Neural cell (in vitro differentiated cells): Measurements from ENCODE around the gene FERMT3. TPM values are rescaled to one million over a fixed set of nuclear protein-coding genes. Genes with fewer than 3 reads are reported as not detected.

Experiments
- H2AFZ ChIP-seq: fragments of 200-600, 300-800 bp; sonication (generic), shearing (Covaris generic); 2 replicates; pipeline ENCODE4 v1.6.0; 2014; ENCODE audit warnings: low read depth, mild to moderate bottlenecking, antibody characterized with exemption, low read length, moderate library complexity
- H3F3A ChIP-seq: fragments of 200-600 bp; shearing (Covaris generic); 2 replicates; pipeline ENCODE4 v1.6.1; 2016; ENCODE audit warnings: mild to moderate bottlenecking, moderate library complexity, mixed read lengths, antibody characterized with exemption, low read length; ENCODE audit not compliant: insufficient read depth, poor library complexity, severe bottlenecking
- H3K27ac ChIP-seq: fragments of 200-600, 300-800 bp; sonication (generic), shearing (Covaris generic); 2 replicates; pipeline ENCODE4 v1.5.1; 2014; ENCODE audit warnings: mild to moderate bottlenecking, low read length, moderate library complexity
- H3K27me3 ChIP-seq: fragments of 300-800, 200-600 bp; sonication (generic), shearing (Covaris generic); 2 replicates; pipeline ENCODE4 v1.6.0; 2014; ENCODE audit warnings: mild to moderate bottlenecking, low read depth, low read length, moderate library complexity; ENCODE audit not compliant: insufficient read depth
- H3K36me3 ChIP-seq: fragments of 300-800, 200-600 bp; sonication (generic), shearing (Covaris generic); 2 replicates; pipeline ENCODE4 v1.5.1; 2014; ENCODE audit warnings: mild to moderate bottlenecking, antibody characterized with exemption, low read length, moderate library complexity; ENCODE audit not compliant: insufficient read depth
- H3K4me2 ChIP-seq: fragments of 300-800, 200-600 bp; sonication (generic), shearing (Covaris generic); 2 replicates; pipeline ENCODE4 v1.6.0; 2014; ENCODE audit warnings: mild to moderate bottlenecking, low read length
- H3K4me3 ChIP-seq: fragments of 300-800, 200-600 bp; sonication (generic), shearing (Covaris generic); 2 replicates; pipeline ENCODE4 v1.5.1; 2014; ENCODE audit warnings: mild to moderate bottlenecking, low read length, moderate library complexity
- H3K79me2 ChIP-seq: fragments of 200-600 bp; shearing (Covaris generic); replicated peaks from 2 replicates; pipeline ENCODE4 v1.6.0; 2014; ENCODE audit warnings: mild to moderate bottlenecking, low read length, moderate library complexity; ENCODE audit not compliant: insufficient read depth
- H3K9ac ChIP-seq: fragments of 300-800, 200-600 bp; sonication (generic), shearing (Covaris generic); 2 replicates; pipeline ENCODE4 v1.6.1; 2016; ENCODE audit warnings: mild to moderate bottlenecking, low read length, mixed read lengths
- H3K9me2 ChIP-seq: fragments of 200-600 bp; shearing (Covaris generic); 2 replicates; pipeline ENCODE4 v1.6.1; 2016; ENCODE audit warnings: mild to moderate bottlenecking, low read length, mixed read lengths; ENCODE audit not compliant: insufficient read depth
- H3K9me3 ChIP-seq: fragments of 200-600, 300-800 bp; sonication (generic), shearing (Covaris generic); 2 replicates; pipeline ENCODE4 v1.6.1; 2016; ENCODE audit warnings: mild to moderate bottlenecking, mixed run types, low read length, moderate library complexity, mixed read lengths
- H4K20me1 ChIP-seq: fragments of 200-600 bp; shearing (Covaris generic); 2 replicates; pipeline ENCODE4 v1.6.1; 2016; ENCODE audit warnings: mild to moderate bottlenecking, mixed run types; ENCODE audit not compliant: insufficient read depth
- CTCF ChIP-seq: fragments of 450-650 bp; IDR thresholded peaks from 2 replicates; pipeline ENCODE4 v1.5.1; 2014; ENCODE audit warnings: antibody characterized with exemption, mild to moderate bottlenecking, moderate library complexity; ENCODE audit not compliant: poor library complexity, severe bottlenecking
- EP300 ChIP-seq: fragments of 450-650 bp; conservative IDR thresholded peaks from 2 replicates; pipeline ENCODE4 v1.6.1; 2014; ENCODE audit warnings: antibody characterized with exemption, mild to moderate bottlenecking, moderate library complexity; ENCODE audit not compliant: poor library complexity, severe bottlenecking
- EZH2 ChIP-seq: fragments of 200-600, 300-800 bp; shearing (Covaris generic), sonication (generic); IDR thresholded peaks from 2 replicates; pipeline ENCODE4 v1.6.1; 2014; ENCODE audit warnings: antibody characterized with exemption, low read length, borderline replicate concordance, mild to moderate bottlenecking; ENCODE audit not compliant: insufficient read depth, poor library complexity, severe bottlenecking
- MXI1 ChIP-seq: fragments of 450-650 bp; conservative IDR thresholded peaks from 2 replicates; pipeline ENCODE4 v1.6.1; 2014; ENCODE audit warnings: antibody characterized with exemption, mild to moderate bottlenecking; ENCODE audit not compliant: poor library complexity, severe bottlenecking
- POLR2AphosphoS5 ChIP-seq: IDR thresholded peaks from 2 replicates; pipeline ENCODE4 v1.6.1; 2012
- RAD21 ChIP-seq: fragments of 450-650 bp; conservative IDR thresholded peaks from 2 replicates; pipeline ENCODE4 v1.6.1; 2014; ENCODE audit warnings: antibody characterized with exemption, mild to moderate bottlenecking, moderate library complexity
- REST ChIP-seq: IDR thresholded peaks from 2 replicates; pipeline ENCODE4 v1.6.1; 2012; ENCODE audit warnings: borderline replicate concordance
- SMC3 ChIP-seq: fragments of 450-650 bp; conservative IDR thresholded peaks from 2 replicates; pipeline ENCODE4 v1.6.1; 2014; ENCODE audit warnings: antibody characterized with exemption, mild to moderate bottlenecking, moderate library complexity; ENCODE audit not compliant: poor library complexity
- TAF1 ChIP-seq: IDR thresholded peaks from 2 replicates; pipeline ENCODE4 v1.6.1; 2012; ENCODE audit warnings: low read depth
- polyA plus RNA-seq: library from polyadenylated mRNA; depleted of rRNA; stranded (reverse); fragments of >200 nt; gene quantifications from 2 replicates; pipeline ENCODE4 v1.2.3, GENCODE V29; 2014

Gene FERMT3
- polyA plus RNA-seq, 1 donor from 2014 or later, result 0.89 TPM

- no peaks in the 10 kb centered on the region for H3K36me3 ChIP-seq
- peak overlapping the region; percentile 36 for H3K9ac ChIP-seq
- H3K27ac ChIP-seq, result no peak overlapping the region
- peak overlapping the region; percentile 59 for H3K4me3 ChIP-seq
- no peaks in the 10 kb centered on the region for H3K9me3 ChIP-seq
- H3F3A ChIP-seq, result no peaks in the 10 kb centered on the region
- no peak overlapping the region for H2AFZ ChIP-seq
- H4K20me1 ChIP-seq, result no peaks in the 10 kb centered on the region
- H3K4me2 ChIP-seq, result no peak overlapping the region
- peaks cover 8% of the 10 kb centered on the region for H3K27me3 ChIP-seq
- no peaks in the 10 kb centered on the region for H3K79me2 ChIP-seq
- H3K9me2 ChIP-seq, result no peaks in the 10 kb centered on the region
- peak; percentile 28 for TF ChIP-seq CTCF
- no peak for TF ChIP-seq MXI1
- no peak for TF ChIP-seq TAF1
- TF ChIP-seq EP300, result no peak
- no peak for TF ChIP-seq SMC3
These were observed 28.3 kb downstream of the FERMT3 start for GRCh38 chr11:64234647-64235379.

GRCh38 chr11:64235437-64236161 is 29.1 kb downstream of the FERMT3 start:
- no peak overlapping the region for H3K4me3 ChIP-seq
- H4K20me1 ChIP-seq, result no peaks in the 10 kb centered on the region
- H2AFZ ChIP-seq, result no peak overlapping the region
- H3K79me2 ChIP-seq, result no peaks in the 10 kb centered on the region
- H3K4me2 ChIP-seq, result no peak overlapping the region
- H3K9me3 ChIP-seq, result no peaks in the 10 kb centered on the region
- H3K9me2 ChIP-seq, result no peaks in the 10 kb centered on the region
- TF ChIP-seq MXI1 (no peak), TAF1 (no peak)
- H3K9ac ChIP-seq, result no peak overlapping the region
- peaks cover 8% of the 10 kb centered on the region for H3K27me3 ChIP-seq
- H3K27ac ChIP-seq, result no peak overlapping the region
- H3K36me3 ChIP-seq, result no peaks in the 10 kb centered on the region
- H3F3A ChIP-seq, result no peaks in the 10 kb centered on the region

- TF ChIP-seq EP300 (no peak), EZH2 (no peak), POLR2AphosphoS5 (no peak), CTCF (no peak), TAF1 (no peak), RAD21 (no peak), SMC3 (no peak), REST (no peak), MXI1 (no peak)
- Histone ChIP-seq H2AFZ (no peak overlapping the region), H3K9me3 (no peaks in the 10 kb centered on the region), H4K20me1 (no peaks in the 10 kb centered on the region), H3K9me2 (no peaks in the 10 kb centered on the region), H3F3A (no peaks in the 10 kb centered on the region), H3K27me3 (peaks cover 8% of the 10 kb centered on the region), H3K79me2 (no peaks in the 10 kb centered on the region), H3K4me2 (no peak overlapping the region), H3K4me3 (no peak overlapping the region), H3K9ac (no peak overlapping the region), H3K27ac (no peak overlapping the region), H3K36me3 (no peaks in the 10 kb centered on the region)
These were observed 31.0 kb downstream of the FERMT3 start for GRCh38 chr11:64237484-64237951.
